ENCODE data around the gene ODAD3. TPM values are rescaled to one million over a fixed set of nuclear protein-coding genes. Genes with fewer than 3 reads are reported as not detected.

The ODAD3 gene
- total RNA-seq, 2 donors from 2014 or later: 0.22 TPM; not detected in 1

GRCh38 chr19:11370744-11371143 lies 64.2 kb downstream of the ODAD3 start:
- Histone ChIP-seq H3K27me3 (no peaks in the 10 kb centered on the region), H3K36me3 (no peaks in the 10 kb centered on the region), H3K27ac (no peak overlapping the region), H3K9me3 (no peaks in the 10 kb centered on the region), H3K4me1 (peaks cover 3% of the 10 kb centered on the region), H3K4me3 (no peak overlapping the region), H3K9ac (ENCODE audit: low read depth in 2 of 2, low read length in 2 of 2) (no peak overlapping the region)
- intact Hi-C loops (cut with DNase I): no loop called here
- DNase-seq: no peak
- no peak for TF ChIP-seq CTCF (IDR thresholded peaks at IDR 0.05)

Other genes with a start within 250 kb of the ODAD3 start
- 10 to 100 TPM; 44.1 to 87.8 TPM for gene KANK2, start 237.6 kb downstream of the ODAD3 start, total RNA-seq
- gene ANGPTL8, start 195.5 kb downstream of the ODAD3 start, total RNA-seq: not detected
- 10 to 100 TPM; 45.9 to 86.0 TPM for gene DOCK6, start 172.6 kb downstream of the ODAD3 start, total RNA-seq
- not detected for gene TSPAN16, start 139.0 kb downstream of the ODAD3 start, total RNA-seq
- 10 to 100 TPM; 47.7 to 54.0 TPM for gene RAB3D, start 95.5 kb downstream of the ODAD3 start, total RNA-seq
- 10 to 100 TPM; 45.4 to 63.4 TPM for gene TMEM205, start 88.9 kb downstream of the ODAD3 start, total RNA-seq
- gene CCDC159, start 88.6 kb downstream of the ODAD3 start, total RNA-seq: 10 to 100 TPM; 17.4 to 21.4 TPM
- 1 to 10 TPM; 4.8 to 8.0 TPM for gene PLPPR2, start 79.7 kb downstream of the ODAD3 start, total RNA-seq
- gene SWSAP1, start 60.5 kb downstream of the ODAD3 start, total RNA-seq: 1 to 10 TPM; 3.0 to 4.6 TPM
- 1 to 10 TPM; 2.8 to 5.8 TPM for gene EPOR, start 50.8 kb downstream of the ODAD3 start, total RNA-seq
- gene RGL3, start 15.8 kb downstream of the ODAD3 start, total RNA-seq: 10 to 100 TPM; 13.8 to 32.7 TPM
- gene PRKCSH, start 514 bp upstream of the ODAD3 start, total RNA-seq: 100 to 1,000 TPM; 308 to 434 TPM
- under 1 TPM; 0.25 to 0.50 TPM for gene ELAVL3, start 45.9 kb upstream of the ODAD3 start, total RNA-seq
- 10 to 100 TPM; 10.6 to 14.2 TPM for gene ZNF653, start 70.7 kb upstream of the ODAD3 start, total RNA-seq
- gene ECSIT, start 94.0 kb upstream of the ODAD3 start, total RNA-seq: 100 to 1,000 TPM in 1 of 2 donors, 10 to 100 TPM in 1; 62.8 to 124 TPM
- 100 to 1,000 TPM in 1 of 2 donors, 10 to 100 TPM in 1; 10.7 to 354 TPM for gene CNN1, start 103.7 kb upstream of the ODAD3 start, total RNA-seq
- 10 to 100 TPM; 33.8 to 59.8 TPM for gene ELOF1, start 124.1 kb upstream of the ODAD3 start, total RNA-seq
- gene ACP5, start 142.5 kb upstream of the ODAD3 start, total RNA-seq: 10 to 100 TPM; 11.3 to 30.2 TPM
- 10 to 100 TPM in 1 of 2 donors, 1 to 10 TPM in 1; 7.6 to 10.3 TPM for gene ZNF627, start 162.4 kb upstream of the ODAD3 start, total RNA-seq